BE2C (cell line): ENCODE results near the gene CCDC106.

Experiments used
- DNase-seq: peaks from one replicate; pipeline ENCODE4 v3.0.0-alpha.2; 2020
- H3K27me3 ChIP-seq: fragments of 250-450 bp; sonication (Bioruptor Pico); 2 replicates; pipeline ENCODE4 v1.5.1; 2020; ENCODE audit warnings: mild to moderate bottlenecking
- H3K36me3 ChIP-seq: fragments of 250-450 bp; sonication (Bioruptor Pico); 2 replicates; pipeline ENCODE4 v1.5.1; 2020; ENCODE audit warnings: mild to moderate bottlenecking
- H3K4me1 ChIP-seq: fragments of 250-450 bp; sonication (Bioruptor Pico); 2 replicates; pipeline ENCODE4 v1.5.1; 2020
- H3K4me3 ChIP-seq: 2 replicates; pipeline ENCODE4 v1.5.1; 2011; ENCODE audit warnings: low read depth, low read length
- H3K9me3 ChIP-seq: fragments of 250-450 bp; sonication (Bioruptor Pico); 2 replicates; pipeline ENCODE4 v1.5.1; 2020
- CTCF ChIP-seq: IDR thresholded peaks from 2 replicates; pipeline ENCODE4 v1.5.1; 2012; ENCODE audit warnings: mild to moderate bottlenecking, low read depth, low read length

CCDC106 gene

GRCh38 chr19:55616395-55616875 lies 31.6 kb upstream of the CCDC106 start:
- DNase-seq = no peak
- TF ChIP-seq CTCF = no peak
- Histone ChIP-seq H3K27me3 (no peaks in the 10 kb centered on the region), H3K4me3 (no peak overlapping the region), H3K9me3 (no peaks in the 10 kb centered on the region), H3K4me1 (no peaks in the 10 kb centered on the region), H3K36me3 (peaks cover 19% of the 10 kb centered on the region)

DNA sequence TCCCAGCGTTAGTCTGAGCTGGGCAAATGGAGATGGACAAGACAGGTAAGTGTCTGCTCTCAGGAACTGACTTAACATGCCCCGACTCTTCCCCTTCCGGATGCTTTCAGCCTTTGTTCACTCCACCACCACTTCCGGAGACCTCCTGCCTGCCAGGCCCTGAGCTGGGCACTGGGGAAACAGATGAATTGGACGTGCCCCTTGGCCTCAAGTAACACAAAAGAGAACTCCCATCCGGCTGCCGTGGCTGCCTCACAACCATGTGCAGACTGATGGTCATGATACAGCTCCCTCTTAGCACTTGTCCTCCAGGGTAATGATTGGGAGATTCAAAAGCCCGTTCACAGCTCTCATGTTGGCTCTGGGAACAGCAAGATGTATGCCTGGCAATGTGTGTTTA lies 30.6 kb upstream of the CCDC106 start:
- Histone ChIP-seq H3K36me3 (peaks cover 19% of the 10 kb centered on the region), H3K9me3 (no peaks in the 10 kb centered on the region), H3K4me1 (no peaks in the 10 kb centered on the region), H3K4me3 (no peak overlapping the region), H3K27me3 (no peaks in the 10 kb centered on the region)
- DNase-seq = no peak
- TF ChIP-seq CTCF = no peak

- no peaks in the 10 kb centered on the region for H3K27me3 ChIP-seq
- H3K9me3 ChIP-seq = no peaks in the 10 kb centered on the region
- no peaks in the 10 kb centered on the region for H3K4me1 ChIP-seq
- no peak overlapping the region for H3K4me3 ChIP-seq
- no peak for TF ChIP-seq CTCF
- no peak for DNase-seq
- H3K36me3 ChIP-seq = peaks cover 19% of the 10 kb centered on the region
Observed at GRCh38 chr19:55618426-55618825, 29.6 kb upstream of the CCDC106 start.

DNA sequence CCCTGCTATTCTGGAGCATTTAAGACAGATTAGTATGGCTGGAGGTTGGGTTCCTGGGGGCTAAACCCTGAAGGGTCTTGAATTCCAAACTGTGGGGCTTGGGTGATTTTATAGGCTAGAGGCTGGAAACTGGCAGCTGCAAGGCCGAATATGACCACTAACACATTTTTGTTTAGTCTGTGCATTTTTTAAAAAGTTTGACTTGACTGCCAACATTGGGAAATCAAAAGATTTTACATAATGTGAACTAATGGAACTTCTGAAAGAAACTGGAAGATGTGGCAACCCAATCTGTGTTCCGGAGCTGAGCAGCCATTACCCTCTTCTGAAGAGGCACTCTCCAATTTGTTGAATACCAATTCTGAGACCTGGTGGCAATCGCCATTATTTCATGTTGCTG lies 28.7 kb upstream of the CCDC106 start:
- TF ChIP-seq CTCF = no peak
- peaks cover 19% of the 10 kb centered on the region for H3K36me3 ChIP-seq
- H3K27me3 ChIP-seq = no peaks in the 10 kb centered on the region

DNA sequence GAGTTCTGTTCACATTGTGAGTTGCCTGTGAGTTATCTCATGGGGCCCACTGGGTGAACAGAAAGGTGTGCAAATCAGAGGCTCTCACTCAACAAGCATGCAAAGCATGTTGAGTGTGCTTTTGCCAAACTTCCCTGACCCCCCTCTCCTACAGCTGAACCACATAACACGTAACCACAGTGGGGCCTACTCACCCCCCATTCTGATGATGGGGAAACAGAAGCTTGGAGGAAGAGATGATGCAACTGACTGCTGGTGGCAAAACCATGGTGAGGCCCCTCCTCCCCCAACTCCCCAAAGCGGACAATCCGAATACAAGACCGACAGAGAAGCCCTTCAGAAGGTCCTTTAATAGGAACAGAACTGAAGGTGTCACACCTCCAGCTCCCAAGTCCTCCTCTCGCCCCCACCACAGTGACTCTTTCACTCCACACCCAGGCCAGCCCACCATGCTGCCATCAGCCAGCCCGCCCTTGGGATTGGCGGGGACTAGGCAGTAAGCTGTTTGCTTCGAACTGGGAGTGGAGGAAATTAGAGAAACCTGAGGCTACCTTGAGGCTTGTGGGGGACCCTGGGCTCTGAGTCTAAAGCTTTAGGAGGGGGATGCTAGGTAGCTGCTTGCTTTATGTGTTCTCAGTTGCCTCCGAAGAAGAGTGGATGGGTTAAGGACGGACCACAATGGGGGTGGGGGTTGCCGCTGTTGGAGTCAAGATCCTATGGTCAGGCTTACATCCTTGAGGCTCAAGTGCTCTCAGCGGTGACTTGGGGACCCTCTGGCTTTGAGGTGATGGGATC lies 27.4 kb upstream of the CCDC106 start:
- Histone ChIP-seq H3K9me3 (no peaks in the 10 kb centered on the region), H3K27me3 (no peaks in the 10 kb centered on the region), H3K36me3 (peaks cover 14% of the 10 kb centered on the region), H3K4me3 (no peak overlapping the region), H3K4me1 (no peaks in the 10 kb centered on the region)
- TF ChIP-seq CTCF = no peak
- no peak for DNase-seq

More for the DNA sequence above, 28.7 kb upstream of the CCDC106 start:
- DNase-seq = no peak
- H3K4me3 ChIP-seq = no peak overlapping the region
- no peaks in the 10 kb centered on the region for H3K4me1 ChIP-seq
- no peaks in the 10 kb centered on the region for H3K9me3 ChIP-seq

DNA sequence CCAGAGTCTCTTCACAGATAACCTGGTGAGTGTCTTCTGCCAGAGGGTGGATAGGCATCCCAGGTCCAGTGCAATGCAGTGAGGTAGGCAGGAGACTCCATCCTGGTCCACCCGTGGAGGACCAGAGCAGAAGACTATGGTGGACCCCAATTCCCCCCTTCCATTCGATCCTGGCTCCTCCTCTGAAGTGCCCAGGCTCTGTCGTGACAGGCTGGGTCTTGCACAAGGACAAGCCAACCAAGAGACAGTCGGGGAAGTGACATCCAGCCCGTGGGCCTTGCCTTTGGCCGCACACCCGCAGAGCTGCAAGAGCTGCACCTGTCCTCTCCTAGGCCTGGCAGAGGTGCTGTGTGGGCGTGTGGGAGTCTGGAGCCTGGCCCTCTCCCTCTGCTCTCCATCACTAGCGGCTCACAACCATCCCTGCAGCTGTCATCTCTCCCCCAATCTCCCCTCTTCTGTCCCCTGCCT lies 26.8 kb upstream of the CCDC106 start:
- Histone ChIP-seq H3K9me3 (no peaks in the 10 kb centered on the region), H3K36me3 (peaks cover 9% of the 10 kb centered on the region), H3K27me3 (no peaks in the 10 kb centered on the region), H3K4me3 (no peak overlapping the region), H3K4me1 (no peaks in the 10 kb centered on the region)
- no peak for TF ChIP-seq CTCF
- DNase-seq = no peak
